MM.1S (cell line): ENCODE results near the gene CENPS.

ENCODE experiments used
- DNase-seq: peaks from one replicate; pipeline ENCODE4 v3.0.0-alpha.2; 2015
- H2AFZ ChIP-seq: fragments of 300-600 bp; sonication (generic); 2 replicates; pipeline ENCODE4 v1.6.0; 2016; ENCODE audit warnings: antibody characterized with exemption, low read length
- H3F3A ChIP-seq: fragments of 300-600 bp; sonication (generic); 2 replicates; pipeline ENCODE4 v1.6.1; 2016; ENCODE audit warnings: mild to moderate bottlenecking, antibody characterized with exemption, low read length, moderate library complexity, mixed read lengths; ENCODE audit not compliant: insufficient read depth
- H3K27ac ChIP-seq: fragments of 300-600 bp; sonication (generic); 2 replicates; pipeline ENCODE4 v1.5.1; 2016; ENCODE audit warnings: mild to moderate bottlenecking, low read length
- H3K27me3 ChIP-seq: fragments of 300-600 bp; sonication (generic); replicated peaks from 2 replicates; pipeline ENCODE4 v1.6.0; 2016; ENCODE audit warnings: low read length; ENCODE audit not compliant: insufficient read depth
- H3K36me3 ChIP-seq: fragments of 300-600 bp; sonication (generic); replicated peaks from 2 replicates; pipeline ENCODE4 v1.6.1; 2016; ENCODE audit warnings: mild to moderate bottlenecking, low read length, mixed read lengths; ENCODE audit not compliant: insufficient read depth
- H3K4me1 ChIP-seq: fragments of 300-600 bp; sonication (generic); 2 replicates; pipeline ENCODE4 v1.6.1; 2016; ENCODE audit warnings: low read length, mixed read lengths
- H3K4me2 ChIP-seq: fragments of 300-600 bp; sonication (generic); 2 replicates; pipeline ENCODE4 v1.6.0; 2016; ENCODE audit warnings: low read depth, low read length
- H3K4me3 ChIP-seq: fragments of 300-600 bp; sonication (generic); 2 replicates; pipeline ENCODE4 v1.5.1; 2016; ENCODE audit warnings: low read length, mixed read lengths
- H3K79me2 ChIP-seq: fragments of 300-600 bp; sonication (generic); 2 replicates; pipeline ENCODE4 v1.6.1; 2016; ENCODE audit warnings: mixed run types, low read length, mixed read lengths
- H3K9ac ChIP-seq: fragments of 300-600 bp; sonication (generic); 2 replicates; pipeline ENCODE4 v1.6.1; 2016; ENCODE audit warnings: low read length, mixed read lengths
- H3K9me2 ChIP-seq: fragments of 300-600 bp; sonication (generic); replicated peaks from 2 replicates; pipeline ENCODE4 v1.6.1; 2016; ENCODE audit warnings: mild to moderate bottlenecking, low read length, mixed read lengths; ENCODE audit not compliant: insufficient read depth
- H3K9me3 ChIP-seq: fragments of 300-600 bp; sonication (generic); replicated peaks from 2 replicates; pipeline ENCODE4 v1.6.1; 2016; ENCODE audit warnings: mild to moderate bottlenecking, low read length, mixed read lengths; ENCODE audit not compliant: insufficient read depth
- H4K20me1 ChIP-seq: fragments of 300-600 bp; sonication (generic); 2 replicates; pipeline ENCODE4 v1.6.1; 2016; ENCODE audit warnings: mild to moderate bottlenecking, low read length, moderate library complexity, mixed read lengths; ENCODE audit not compliant: insufficient read depth
- EZH2 ChIP-seq: fragments of 300-600 bp; sonication (generic); optimal IDR thresholded peaks from 2 replicates; pipeline ENCODE3; 2017; ENCODE audit warnings: low read depth, mild to moderate bottlenecking, antibody characterized with exemption, low read length, mixed read lengths
- EZH2phosphoT487 ChIP-seq: fragments of 300-600 bp; sonication (generic); IDR thresholded peaks from 2 replicates; pipeline ENCODE4 v1.6.1; 2018; ENCODE audit warnings: antibody characterized with exemption, low read length
- TF ChIP-seq, protein P1 (sequence below): fragments of 300-600 bp; sonication (generic); IDR thresholded peaks from 2 replicates; pipeline ENCODE4 v1.5.1; 2016; ENCODE audit warnings: antibody characterized with exemption, low read length, mixed read lengths

CENPS gene

DNA sequence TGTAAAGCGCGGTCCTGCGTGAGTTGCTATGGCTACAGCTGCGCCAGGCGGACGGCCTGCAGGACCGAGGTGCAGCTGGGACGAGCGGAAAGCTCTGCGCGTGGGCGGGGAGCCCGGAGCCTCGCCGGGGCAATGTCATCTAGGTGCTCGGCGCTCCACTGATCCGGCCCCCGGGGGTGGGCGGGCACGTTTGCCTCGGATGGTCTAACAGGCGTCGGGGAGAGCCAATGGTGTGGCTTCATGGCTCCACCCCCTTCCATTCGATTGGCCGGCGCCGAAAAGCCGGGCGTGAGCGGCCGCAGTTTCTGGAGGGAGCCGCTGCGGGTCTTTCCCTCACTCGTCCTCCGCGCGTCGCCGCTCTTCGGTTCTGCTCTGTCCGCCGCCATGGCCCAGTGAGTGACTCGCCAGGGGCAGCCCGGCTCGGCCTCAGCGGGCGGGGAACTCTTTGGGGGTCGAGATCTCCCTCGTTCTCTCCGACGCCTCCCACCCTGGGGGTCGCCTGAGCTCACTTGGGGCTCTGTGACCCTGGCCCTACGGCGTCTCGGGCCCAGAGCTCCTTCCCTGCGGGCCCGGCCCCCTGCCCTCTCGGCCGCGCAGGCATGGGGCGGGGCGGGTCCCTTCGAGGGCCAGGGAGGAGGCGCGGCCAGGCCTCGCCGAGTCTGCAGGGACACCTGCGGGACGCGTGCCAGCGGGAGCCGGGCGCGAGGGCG, 31.3 kb upstream of the CENPS start, which contains the start of gene PGD:
PGD (plus strand) TSS at position 331 of the 710 bp plus-strand sequence; CDS start at position 385, 54 bp downstream.
- Histone ChIP-seq H3K79me2 (peaks cover 22% of the 10 kb centered on the region), H3K4me2 (peak within 1 kb of the TSS; percentile 94), H3K4me1 (peaks cover 8% of the 10 kb centered on the region), H2AFZ (peak within 1 kb of the TSS; percentile 98), H3K9me3 (no peaks in the 10 kb centered on the region), H3F3A (peaks cover 9% of the 10 kb centered on the region; the same call in 1 of the 2 replicates), H4K20me1 (no peaks in the 10 kb centered on the region), H3K9ac (peak within 1 kb of the TSS; percentile 86), H3K4me3 (peak within 1 kb of the TSS; percentile 97), H3K27ac (peak within 1 kb of the TSS; percentile 92), H3K9me2 (no peaks in the 10 kb centered on the region), H3K27me3 (no peaks in the 10 kb centered on the region), H3K36me3 (0 out of 2 replicates have a peak, but pooled peaks cover 3% of the 10 kb centered on the region)
- TF ChIP-seq EZH2 = no peak
- TF ChIP-seq EZH2phosphoT487 = no peak
- TF ChIP-seq, protein P1, sequence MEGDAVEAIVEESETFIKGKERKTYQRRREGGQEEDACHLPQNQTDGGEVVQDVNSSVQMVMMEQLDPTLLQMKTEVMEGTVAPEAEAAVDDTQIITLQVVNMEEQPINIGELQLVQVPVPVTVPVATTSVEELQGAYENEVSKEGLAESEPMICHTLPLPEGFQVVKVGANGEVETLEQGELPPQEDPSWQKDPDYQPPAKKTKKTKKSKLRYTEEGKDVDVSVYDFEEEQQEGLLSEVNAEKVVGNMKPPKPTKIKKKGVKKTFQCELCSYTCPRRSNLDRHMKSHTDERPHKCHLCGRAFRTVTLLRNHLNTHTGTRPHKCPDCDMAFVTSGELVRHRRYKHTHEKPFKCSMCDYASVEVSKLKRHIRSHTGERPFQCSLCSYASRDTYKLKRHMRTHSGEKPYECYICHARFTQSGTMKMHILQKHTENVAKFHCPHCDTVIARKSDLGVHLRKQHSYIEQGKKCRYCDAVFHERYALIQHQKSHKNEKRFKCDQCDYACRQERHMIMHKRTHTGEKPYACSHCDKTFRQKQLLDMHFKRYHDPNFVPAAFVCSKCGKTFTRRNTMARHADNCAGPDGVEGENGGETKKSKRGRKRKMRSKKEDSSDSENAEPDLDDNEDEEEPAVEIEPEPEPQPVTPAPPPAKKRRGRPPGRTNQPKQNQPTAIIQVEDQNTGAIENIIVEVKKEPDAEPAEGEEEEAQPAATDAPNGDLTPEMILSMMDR = no peak
- DNase-seq = peak; percentile 99

GRCh38 chr1:10399444-10399941, 30.7 kb upstream of the CENPS start:
- Histone ChIP-seq H3K79me2 (peaks cover 22% of the 10 kb centered on the region), H3K9ac (peak overlapping the region; percentile 86; the same call in 1 of the 2 replicates), H3K36me3 (0 out of 2 replicates have a peak, but pooled peaks cover 3% of the 10 kb centered on the region), H3K4me2 (peak overlapping the region; percentile 94), H3K4me1 (peaks cover 8% of the 10 kb centered on the region), H4K20me1 (no peaks in the 10 kb centered on the region), H3K9me2 (no peaks in the 10 kb centered on the region), H2AFZ (peak overlapping the region; percentile 53; the same call in 1 of the 2 replicates), H3K9me3 (no peaks in the 10 kb centered on the region), H3K4me3 (peak overlapping the region; percentile 97), H3F3A (peaks cover 9% of the 10 kb centered on the region; the same call in 1 of the 2 replicates), H3K27me3 (no peaks in the 10 kb centered on the region), H3K27ac (no peak overlapping the region; the same call in 1 of the 2 replicates)
- DNase-seq = no peak
- TF ChIP-seq EZH2phosphoT487 (no peak), EZH2 (no peak)
- TF ChIP-seq, protein P1 = no peak

GRCh38 chr1:10400013-10400412, 30.2 kb upstream of the CENPS start:
- no peaks in the 10 kb centered on the region for H3K9me3 ChIP-seq
- no peak for DNase-seq
- H3K79me2 ChIP-seq = peaks cover 22% of the 10 kb centered on the region
- peak overlapping the region; percentile 97 for H3K4me3 ChIP-seq
- H3K9me2 ChIP-seq = no peaks in the 10 kb centered on the region
- H3K4me1 ChIP-seq = peaks cover 8% of the 10 kb centered on the region
- H3K9ac ChIP-seq = peak overlapping the region; percentile 86; the same call in 1 of the 2 replicates
- 0 out of 2 replicates have a peak, but pooled peaks cover 3% of the 10 kb centered on the region for H3K36me3 ChIP-seq
- H4K20me1 ChIP-seq = no peaks in the 10 kb centered on the region
- peaks cover 9% of the 10 kb centered on the region; the same call in 1 of the 2 replicates for H3F3A ChIP-seq
- H3K27me3 ChIP-seq = no peaks in the 10 kb centered on the region
- TF ChIP-seq EZH2phosphoT487 = no peak
- TF ChIP-seq, protein P1 = no peak
- no peak for TF ChIP-seq EZH2
- peak overlapping the region; percentile 94 for H3K4me2 ChIP-seq
- H2AFZ ChIP-seq = no peak overlapping the region
- H3K27ac ChIP-seq = no peak overlapping the region
